Sigmoid colon (tissue), 4 donors: ENCODE measurements around the gene ZNF442.

Experiments used
- CTCF ChIP-seq, 4 experiments: fragments of 450-650 bp in 3 of 4; fragments of 200-600 bp in 1 of 4; IDR thresholded peaks; one replicate each; pipeline ENCODE4 v1.5.1; 2016 to 2019; ENCODE audit warnings: antibody characterized with exemption in 4 of 4, mild to moderate bottlenecking in 3 of 4, moderate library complexity in 2 of 4
- POLR2AphosphoS5 ChIP-seq, 4 donors: sonication (generic); formaldehyde crosslinking; IDR thresholded peaks; one replicate each; pipeline ENCODE4 v1.6.1; 2017; ENCODE audit warnings: antibody characterized with exemption in 4 of 4

GRCh38 chr19:12374026-12374425 lies 8.5 kb upstream of the ZNF442 start:
- no peak for TF ChIP-seq POLR2AphosphoS5 (IDR thresholded peaks at IDR 0.05)
- no peak for TF ChIP-seq CTCF (IDR thresholded peaks at IDR 0.05)
